ENCODE data around the gene ZNF710.

The ZNF710 gene

DNA sequence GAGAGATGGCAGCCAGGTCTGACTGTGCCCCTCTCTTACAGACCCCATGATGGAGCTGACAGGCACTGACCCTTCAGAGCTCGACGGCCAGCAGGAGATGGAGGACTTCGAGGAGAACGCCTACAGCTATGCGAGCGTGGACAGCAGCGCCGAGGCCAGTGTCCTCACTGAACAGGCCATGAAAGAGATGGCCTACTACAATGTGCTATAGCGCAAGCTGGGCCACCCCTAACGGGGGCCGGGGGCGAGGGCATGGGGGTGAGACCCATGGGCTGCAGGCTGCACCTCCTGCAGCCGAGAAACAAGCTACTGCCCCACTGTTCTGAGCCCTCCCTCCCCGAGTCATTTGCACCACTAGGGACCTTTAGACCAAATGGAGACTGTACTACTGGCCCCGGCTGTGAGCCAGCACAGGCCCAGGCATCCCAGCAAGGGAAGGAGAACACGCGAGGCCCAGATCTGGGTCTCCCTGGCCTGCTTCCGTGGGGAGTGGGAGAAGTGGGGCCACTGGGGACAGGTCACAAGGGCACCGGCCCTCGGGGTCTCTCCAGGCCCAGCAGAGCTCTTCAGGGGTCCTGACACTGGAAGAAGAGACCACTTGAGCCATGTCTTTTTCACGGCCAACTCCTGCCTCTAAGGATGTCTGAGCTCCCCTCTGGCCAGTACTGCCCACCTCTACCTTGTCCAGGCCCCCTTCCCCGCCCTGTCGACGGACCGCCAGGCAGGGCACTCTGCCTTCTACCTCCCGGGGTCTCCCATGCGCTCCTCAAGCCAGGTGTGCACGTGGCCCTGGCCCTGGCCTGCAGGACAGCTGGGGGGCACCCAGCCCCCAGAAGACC is 78.7 kb downstream of the ZNF710 start:
- no peaks in the 10 kb centered on the region for H3K27me3 ChIP-seq (ENCODE audit: control insufficient read depth, insufficient read depth, low read length)
- H3K9me3 ChIP-seq (ENCODE audit: control insufficient read depth, insufficient read depth, low read length), result no peaks in the 10 kb centered on the region
- no peak overlapping the region for H3K27ac ChIP-seq (ENCODE audit: low read length)
- no peak overlapping the region for H3K4me3 ChIP-seq (ENCODE audit: low read length)
- H3K4me1 ChIP-seq (ENCODE audit: control insufficient read depth, insufficient read depth, low read length), result peaks cover 5% of the 10 kb centered on the region; the same call in 1 of the 2 replicates
- DNase-seq (ENCODE audit: low read depth, low spot score), result no peak
- WGBS (ENCODE audit: insufficient coverage, insufficient read length), result no CpG with 5 or more reads among the region's 28 CpGs
- peaks cover 11% of the 10 kb centered on the region; the same call in 1 of the 2 replicates for H3K36me3 ChIP-seq (ENCODE audit: control insufficient read depth, insufficient read depth, low read length)

- H3K9me3 ChIP-seq (ENCODE audit: control insufficient read depth, insufficient read depth, low read length), result no peaks in the 10 kb centered on the region
- H3K27me3 ChIP-seq (ENCODE audit: control insufficient read depth, insufficient read depth, low read length), result no peaks in the 10 kb centered on the region
- DNase-seq (ENCODE audit: low read depth, low spot score), result no peak
- no peak overlapping the region for H3K27ac ChIP-seq (ENCODE audit: low read length)
- peaks cover 11% of the 10 kb centered on the region; the same call in 1 of the 2 replicates for H3K36me3 ChIP-seq (ENCODE audit: control insufficient read depth, insufficient read depth, low read length)
- no CpG with 5 or more reads among the region's 9 CpGs for WGBS (ENCODE audit: insufficient coverage, insufficient read length)
- no peak overlapping the region for H3K4me3 ChIP-seq (ENCODE audit: low read length)
- peaks cover 5% of the 10 kb centered on the region; the same call in 1 of the 2 replicates for H3K4me1 ChIP-seq (ENCODE audit: control insufficient read depth, insufficient read depth, low read length)
These were observed 79.3 kb downstream of the ZNF710 start for GRCh38 chr15:90080458-90080755.

DNA sequence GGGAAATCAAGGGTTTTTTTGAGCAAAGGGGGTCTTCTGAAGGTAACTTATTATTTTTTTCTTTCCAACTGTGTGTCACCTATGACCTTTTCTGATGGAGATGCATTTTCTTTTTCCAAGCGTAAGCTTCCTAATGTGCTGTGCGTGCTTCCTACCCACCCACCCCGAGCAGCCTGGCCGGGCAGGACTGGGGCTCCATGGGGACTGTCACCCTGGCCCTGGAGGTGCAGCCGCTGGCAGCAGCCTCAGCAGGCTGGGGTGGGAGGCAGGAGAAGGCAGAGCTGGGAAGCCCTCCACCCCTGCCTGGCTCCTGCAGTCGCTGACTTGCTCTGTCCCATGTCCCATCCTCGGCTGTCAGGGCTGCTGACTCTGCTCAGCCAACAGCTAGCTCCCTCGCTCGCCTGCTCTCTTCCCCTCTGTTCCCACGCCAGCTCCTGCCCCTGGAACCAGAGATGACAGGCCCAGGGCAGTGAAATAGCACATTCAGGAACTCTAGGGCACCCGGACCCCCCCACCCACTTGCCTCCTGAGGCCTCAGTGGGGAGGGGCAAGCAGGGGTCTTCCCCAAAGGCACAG is 79.8 kb downstream of the ZNF710 start:
- no peaks in the 10 kb centered on the region for H3K27me3 ChIP-seq (ENCODE audit: control insufficient read depth, insufficient read depth, low read length)
- no peak for DNase-seq (ENCODE audit: low read depth, low spot score)
- H3K4me1 ChIP-seq (ENCODE audit: control insufficient read depth, insufficient read depth, low read length), result peaks cover 5% of the 10 kb centered on the region; the same call in 1 of the 2 replicates
- H3K9me3 ChIP-seq (ENCODE audit: control insufficient read depth, insufficient read depth, low read length), result no peaks in the 10 kb centered on the region
- WGBS (ENCODE audit: insufficient coverage, insufficient read length), result no CpG with 5 or more reads among the region's 11 CpGs
- peaks cover 11% of the 10 kb centered on the region; the same call in 1 of the 2 replicates for H3K36me3 ChIP-seq (ENCODE audit: control insufficient read depth, insufficient read depth, low read length)
- H3K4me3 ChIP-seq (ENCODE audit: low read length), result no peak overlapping the region
- H3K27ac ChIP-seq (ENCODE audit: low read length), result no peak overlapping the region

GRCh38 chr15:90082140-90082715 is 81.1 kb downstream of the ZNF710 start:
- no CpG with 5 or more reads among the region's 9 CpGs for WGBS (ENCODE audit: insufficient coverage, insufficient read length)

DNA sequence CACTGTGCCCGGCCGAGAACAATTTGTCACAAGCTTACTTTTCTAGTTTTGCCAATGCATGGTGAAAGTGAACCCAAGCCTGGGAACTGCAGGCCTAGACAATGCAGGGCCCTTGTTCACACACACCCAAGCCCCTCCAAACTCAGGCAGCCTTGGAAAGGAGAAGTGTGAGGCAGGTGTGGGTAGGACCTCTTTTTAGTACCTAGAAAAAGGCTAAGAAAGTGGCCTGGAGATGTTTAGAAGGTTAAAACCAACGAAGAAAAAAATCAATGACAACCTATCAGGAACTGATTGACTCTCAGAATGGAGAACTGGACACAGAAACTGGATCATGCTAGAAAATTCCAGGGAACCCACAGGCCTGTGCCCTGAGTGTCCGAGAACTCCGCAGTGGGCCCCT is 82.3 kb downstream of the ZNF710 start:
- WGBS (ENCODE audit: insufficient coverage, insufficient read length), result no CpG with 5 or more reads among the region's 5 CpGs
- Histone ChIP-seq H3K4me3 (ENCODE audit: low read length) (no peak overlapping the region), H3K27me3 (ENCODE audit: control insufficient read depth, insufficient read depth, low read length) (no peaks in the 10 kb centered on the region), H3K36me3 (ENCODE audit: control insufficient read depth, insufficient read depth, low read length) (peaks cover 13% of the 10 kb centered on the region; the same call in 1 of the 2 replicates), H3K27ac (ENCODE audit: low read length) (no peak overlapping the region), H3K4me1 (ENCODE audit: control insufficient read depth, insufficient read depth, low read length) (peaks cover 3% of the 10 kb centered on the region; the same call in 1 of the 2 replicates), H3K9me3 (ENCODE audit: control insufficient read depth, insufficient read depth, low read length) (no peaks in the 10 kb centered on the region)
- no peak for DNase-seq (ENCODE audit: low read depth, low spot score)

More at GRCh38 chr15:90082140-90082715, 81.1 kb downstream of the ZNF710 start:
- no peaks in the 10 kb centered on the region for H3K9me3 ChIP-seq (ENCODE audit: control insufficient read depth, insufficient read depth, low read length)
- no peak overlapping the region for H3K4me3 ChIP-seq (ENCODE audit: low read length)
- peaks cover 3% of the 10 kb centered on the region; the same call in 1 of the 2 replicates for H3K4me1 ChIP-seq (ENCODE audit: control insufficient read depth, insufficient read depth, low read length)
- peaks cover 11% of the 10 kb centered on the region; the same call in 1 of the 2 replicates for H3K36me3 ChIP-seq (ENCODE audit: control insufficient read depth, insufficient read depth, low read length)
- no peak for DNase-seq (ENCODE audit: low read depth, low spot score)
- no peak overlapping the region for H3K27ac ChIP-seq (ENCODE audit: low read length)
- H3K27me3 ChIP-seq (ENCODE audit: control insufficient read depth, insufficient read depth, low read length), result no peaks in the 10 kb centered on the region

DNA sequence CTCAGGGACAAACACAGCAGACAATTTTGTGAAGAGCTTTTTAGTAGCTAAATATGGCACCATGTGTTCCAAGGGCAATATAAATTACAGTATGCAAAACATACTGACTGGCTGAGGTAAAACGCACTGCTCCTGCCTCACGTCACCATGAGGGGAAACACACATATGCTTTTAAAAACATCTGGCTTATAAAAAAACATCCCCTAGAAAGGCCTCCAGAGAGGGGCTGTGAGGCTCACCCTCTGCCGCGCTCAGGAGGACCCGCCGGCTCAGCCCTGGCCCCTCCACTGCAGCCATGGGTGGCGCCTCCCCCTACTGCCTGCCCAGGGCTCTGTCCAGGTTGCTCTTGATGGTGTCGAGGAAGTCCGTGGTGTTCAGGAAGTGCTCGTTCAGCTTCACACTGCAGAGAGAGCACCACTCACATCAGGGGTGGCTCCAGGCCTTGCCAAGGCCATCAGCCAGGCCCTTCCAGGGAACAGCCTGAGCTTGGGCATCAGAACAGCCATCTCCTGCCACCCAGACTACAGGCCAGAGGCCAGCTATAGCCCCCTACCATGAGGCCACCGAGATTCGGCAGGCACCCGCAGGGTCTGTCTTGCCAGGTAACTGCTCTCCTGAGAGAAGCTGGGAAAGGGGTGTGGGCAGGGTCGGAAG is 83.0 kb downstream of the ZNF710 start:
- Histone ChIP-seq H3K27me3 (ENCODE audit: control insufficient read depth, insufficient read depth, low read length) (no peaks in the 10 kb centered on the region), H3K4me3 (ENCODE audit: low read length) (no peak overlapping the region), H3K36me3 (ENCODE audit: control insufficient read depth, insufficient read depth, low read length) (peaks cover 13% of the 10 kb centered on the region; the same call in 1 of the 2 replicates), H3K27ac (ENCODE audit: low read length) (no peak overlapping the region), H3K9me3 (ENCODE audit: control insufficient read depth, insufficient read depth, low read length) (no peaks in the 10 kb centered on the region), H3K4me1 (ENCODE audit: control insufficient read depth, insufficient read depth, low read length) (peaks cover 3% of the 10 kb centered on the region; the same call in 1 of the 2 replicates)
- no peak for DNase-seq (ENCODE audit: low read depth, low spot score)
- whole genome bisulfite sequencing (ENCODE audit: insufficient coverage, insufficient read length), result no CpG with 5 or more reads among the region's 14 CpGs

- Histone ChIP-seq H3K9me3 (ENCODE audit: control insufficient read depth, insufficient read depth, low read length) (no peaks in the 10 kb centered on the region), H3K4me1 (ENCODE audit: control insufficient read depth, insufficient read depth, low read length) (peaks cover 3% of the 10 kb centered on the region; the same call in 1 of the 2 replicates), H3K27ac (ENCODE audit: low read length) (no peak overlapping the region)
These were observed 83.8 kb downstream of the ZNF710 start for GRCh38 chr15:90084876-90085423.

GRCh38 chr15:90085565-90085964 is 84.4 kb downstream of the ZNF710 start:
- Histone ChIP-seq H3K27ac (ENCODE audit: low read length) (no peak overlapping the region), H3K27me3 (ENCODE audit: control insufficient read depth, insufficient read depth, low read length) (no peaks in the 10 kb centered on the region), H3K4me1 (ENCODE audit: control insufficient read depth, insufficient read depth, low read length) (peaks cover 3% of the 10 kb centered on the region; the same call in 1 of the 2 replicates), H3K4me3 (ENCODE audit: low read length) (no peak overlapping the region), H3K9me3 (ENCODE audit: control insufficient read depth, insufficient read depth, low read length) (no peaks in the 10 kb centered on the region), H3K36me3 (ENCODE audit: control insufficient read depth, insufficient read depth, low read length) (peaks cover 9% of the 10 kb centered on the region; the same call in 1 of the 2 replicates)
- WGBS (ENCODE audit: insufficient coverage, insufficient read length), result no CpG with 5 or more reads among the region's 3 CpGs
- no peak for DNase-seq (ENCODE audit: low read depth, low spot score)

More at GRCh38 chr15:90084876-90085423, 83.8 kb downstream of the ZNF710 start:
- no CpG with 5 or more reads among the region's 18 CpGs for WGBS (ENCODE audit: insufficient coverage, insufficient read length)
- DNase-seq (ENCODE audit: low read depth, low spot score), result no peak
- peaks cover 9% of the 10 kb centered on the region; the same call in 1 of the 2 replicates for H3K36me3 ChIP-seq (ENCODE audit: control insufficient read depth, insufficient read depth, low read length)
- no peaks in the 10 kb centered on the region for H3K27me3 ChIP-seq (ENCODE audit: control insufficient read depth, insufficient read depth, low read length)
- H3K4me3 ChIP-seq (ENCODE audit: low read length), result no peak overlapping the region

DNA sequence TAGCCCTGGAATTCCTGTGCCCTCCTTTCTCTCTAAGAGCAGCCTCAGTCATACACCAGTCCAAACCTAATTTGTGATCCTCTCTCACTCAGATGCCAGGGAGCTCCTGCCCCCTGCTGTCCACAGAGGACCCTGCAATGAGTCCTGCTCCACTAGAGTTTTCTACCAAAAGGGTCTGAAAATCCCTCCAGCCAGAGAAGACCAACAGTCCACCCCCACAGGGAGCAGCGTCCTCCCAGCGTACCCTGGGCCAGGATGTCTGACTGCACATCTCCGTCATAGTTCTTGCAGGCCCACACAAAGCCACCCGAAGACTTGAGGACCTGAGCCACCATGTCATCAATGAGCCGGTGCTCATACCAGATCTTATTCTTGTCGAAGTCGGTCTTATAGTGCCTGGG is 85.7 kb downstream of the ZNF710 start:
- no CpG with 5 or more reads among the region's 7 CpGs for WGBS (ENCODE audit: insufficient coverage, insufficient read length)
- no peak for DNase-seq (ENCODE audit: low read depth, low spot score)
- H3K9me3 ChIP-seq (ENCODE audit: control insufficient read depth, insufficient read depth, low read length), result no peaks in the 10 kb centered on the region
- peaks cover 3% of the 10 kb centered on the region; the same call in 1 of the 2 replicates for H3K4me1 ChIP-seq (ENCODE audit: control insufficient read depth, insufficient read depth, low read length)
- H3K4me3 ChIP-seq (ENCODE audit: low read length), result no peak overlapping the region
- H3K27me3 ChIP-seq (ENCODE audit: control insufficient read depth, insufficient read depth, low read length), result no peaks in the 10 kb centered on the region
- peaks cover 9% of the 10 kb centered on the region; the same call in 1 of the 2 replicates for H3K36me3 ChIP-seq (ENCODE audit: control insufficient read depth, insufficient read depth, low read length)
- no peak overlapping the region for H3K27ac ChIP-seq (ENCODE audit: low read length)
